Left lobe of liver (tissue), 2 donors: Measurements from ENCODE around the gene CCDC6. TPM values are rescaled to one million over a fixed set of nuclear protein-coding genes. Genes with fewer than 3 reads are reported as not detected.
"Not testable (repeated sequence)": the region's sequence is repeated elsewhere in the genome, so short reads cannot be mapped to it uniquely, and the experiment has no call there.

Source experiments
- ATAC-seq: fragments of 200-7000 bp; cut with Tn5 transposase; one replicate; pipeline ENCODE4 v1.9.1; 2020; ENCODE audit warnings: mild to moderate bottlenecking, moderate library complexity
- DNase-seq: peaks from one replicate; pipeline ENCODE4 v3.0.0-alpha.2; 2020; ENCODE audit warnings: low spot score
- total RNA-seq: library from RNA; stranded (reverse); gene quantifications from one replicate; pipeline ENCODE4 v1.2.1, GENCODE V29; 2021
- donor health status: DM: no; HTN: no; CAD: no; lungs with moderate emphysema.
- donor health status: DM: no; HTN: yes; CAD: no.

Gene CCDC6
- total RNA-seq, 1 donor from 2014 or later = 8.4 TPM

- ATAC-seq = no peak
- no peak for DNase-seq
Measured at GRCh38 chr10:59774451-59774850, 131.9 kb downstream of the CCDC6 start.

DNA sequence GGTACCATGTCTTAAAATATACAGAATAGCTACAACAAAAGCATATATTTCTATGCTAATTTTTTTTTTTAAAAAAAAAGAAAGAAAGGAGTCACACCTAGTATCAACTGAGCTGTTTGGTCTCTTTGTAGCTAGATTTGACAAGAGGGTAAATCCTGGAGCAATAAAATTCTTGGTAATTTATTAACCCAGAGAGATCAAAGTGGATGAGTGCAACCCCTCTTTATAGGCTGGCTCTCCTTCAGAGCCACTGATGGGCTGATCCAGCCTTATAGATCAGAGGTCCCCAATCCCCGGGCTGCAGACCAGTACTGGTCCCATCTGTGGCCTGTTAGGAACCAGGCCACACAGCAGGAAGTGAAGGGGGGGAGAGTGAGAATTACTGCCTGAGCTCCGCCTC lies 133.3 kb downstream of the CCDC6 start:
- ATAC-seq (no peak), DNase-seq (no peak)

DNA sequence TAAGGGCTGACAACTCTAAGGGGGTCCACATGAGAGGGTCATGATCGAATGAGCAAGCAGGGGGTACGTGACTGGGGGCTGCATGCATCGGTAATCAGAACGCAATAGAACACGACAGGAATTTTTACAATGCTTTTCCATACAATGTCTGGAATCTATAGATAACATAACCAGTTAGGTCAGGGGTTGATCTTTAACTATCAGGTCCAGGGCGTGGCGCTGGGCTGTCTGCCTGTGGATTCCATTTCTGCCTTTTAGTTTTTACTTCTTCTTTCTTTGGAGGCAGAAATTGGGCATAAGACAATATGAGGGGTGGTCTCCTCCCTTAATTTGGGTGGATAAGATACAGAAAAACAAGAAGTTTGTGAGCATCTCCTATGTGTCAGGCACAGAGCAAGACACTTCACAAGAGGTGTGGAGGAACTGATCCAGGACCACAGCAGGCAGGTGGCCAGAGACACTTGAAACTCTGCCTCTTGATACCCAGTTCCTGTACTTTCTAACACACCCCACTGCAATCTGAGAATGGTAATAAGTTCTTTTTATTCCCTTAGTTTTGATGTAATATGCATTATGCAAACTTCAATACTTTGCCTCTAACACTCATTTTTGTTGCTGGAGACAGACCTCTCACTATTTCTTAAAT lies 135.1 kb downstream of the CCDC6 start:
- ATAC-seq (no peak), DNase-seq (no peak)

DNA sequence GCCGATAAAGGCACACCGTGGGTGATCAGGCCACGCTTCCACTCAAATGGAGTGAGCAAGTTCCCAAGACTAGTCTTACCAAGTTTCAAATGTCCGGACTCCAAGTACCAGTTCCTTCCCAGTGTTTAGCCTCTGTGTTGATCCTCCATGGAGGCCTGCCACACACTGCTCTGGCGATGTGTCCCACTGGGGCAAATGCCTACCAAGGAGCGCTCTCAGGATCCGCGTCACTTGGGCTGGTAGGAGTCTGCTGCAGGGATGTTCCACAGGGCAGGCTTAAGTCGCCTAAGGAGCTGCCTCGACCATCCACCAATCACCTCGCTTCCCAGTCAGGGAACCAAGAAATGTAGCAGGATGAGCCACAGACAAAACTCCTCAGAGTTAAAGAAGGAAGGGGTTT lies 135.7 kb downstream of the CCDC6 start:
- DNase-seq (no peak), ATAC-seq (no peak)

DNA sequence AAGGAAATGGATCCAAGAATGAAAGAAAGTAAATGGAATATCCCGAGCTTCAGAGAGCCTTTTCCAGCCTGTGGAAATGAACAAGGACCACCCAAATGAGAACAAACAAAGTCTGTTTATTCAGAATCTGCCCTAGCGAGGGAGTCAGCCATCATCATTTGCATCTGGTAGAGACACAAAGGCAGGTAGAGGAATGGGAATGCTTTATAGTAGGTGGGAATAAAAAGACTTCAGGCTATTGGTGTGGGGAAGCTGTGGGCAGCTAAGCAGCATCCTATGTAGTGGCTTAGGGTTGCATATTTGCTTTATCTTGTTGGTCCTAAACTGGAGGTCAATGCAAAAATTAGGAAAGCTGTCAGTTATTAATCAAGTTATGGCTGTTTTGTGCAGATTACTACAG lies 143.9 kb downstream of the CCDC6 start:
- no peak for DNase-seq
- ATAC-seq = no peak

DNA sequence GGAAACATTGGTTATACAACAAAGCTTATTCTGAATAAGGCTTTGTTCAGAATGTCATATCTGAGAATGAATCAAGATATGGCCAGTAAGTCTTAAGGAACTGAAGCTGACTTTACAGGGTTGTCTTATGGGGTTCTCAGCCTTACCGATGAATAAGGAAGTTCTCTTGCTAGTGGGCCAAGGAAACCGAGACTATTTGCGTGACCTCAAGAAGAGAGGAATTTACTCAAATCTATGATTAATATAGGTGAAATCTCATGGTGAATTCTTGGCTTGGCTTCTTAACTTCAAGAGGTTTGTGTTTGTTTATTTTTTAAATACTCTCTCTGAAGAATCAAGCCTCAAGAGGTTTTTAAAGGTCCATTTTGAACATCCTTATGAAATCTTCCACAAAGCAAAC lies 148.4 kb downstream of the CCDC6 start:
- ATAC-seq (no peak), DNase-seq (no peak)

DNA sequence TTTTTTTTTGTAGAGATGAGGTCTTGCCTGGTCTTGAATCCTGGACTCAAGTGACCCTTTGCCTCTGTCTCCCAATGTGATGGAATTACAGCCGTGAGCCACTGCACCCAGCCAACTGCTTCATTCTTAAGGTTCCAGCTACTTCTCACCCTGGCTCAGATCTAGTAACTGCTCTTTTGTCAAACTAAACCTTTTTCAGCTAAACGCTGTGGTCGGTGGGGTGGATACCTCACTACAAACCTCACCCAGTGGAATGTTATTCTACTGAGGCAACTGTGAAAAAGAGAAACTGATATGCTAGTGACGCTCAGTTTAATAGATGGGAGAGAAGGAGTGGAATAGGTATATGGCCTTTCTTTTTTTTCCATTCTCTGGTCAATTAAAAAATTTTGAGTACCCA lies 151.4 kb downstream of the CCDC6 start:
- DNase-seq (no peak), ATAC-seq (no peak)

DNA sequence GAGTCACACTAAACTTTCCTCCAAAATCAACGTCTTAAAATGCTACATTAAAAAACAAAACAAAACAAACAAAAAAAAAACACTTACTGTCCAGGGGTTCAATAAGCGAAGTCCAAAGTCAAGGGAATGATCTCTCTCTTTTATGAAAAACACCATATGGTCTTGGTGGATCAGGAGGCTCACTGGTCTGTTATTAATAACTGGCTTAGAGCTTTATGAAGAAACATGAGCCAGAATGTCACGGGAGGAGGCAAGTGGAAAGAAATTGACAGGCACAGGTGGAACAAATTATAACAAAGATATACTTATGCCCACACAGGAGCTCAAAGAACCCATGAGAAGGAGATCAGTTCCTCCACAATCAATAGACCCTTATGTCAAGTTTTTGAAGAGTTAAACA lies 153.1 kb downstream of the CCDC6 start, which contains the start of gene MRLN:
Gene MRLN, minus strand, starts transcription at position 189 of the 400 bp plus-strand sequence.
- no peak for DNase-seq
- no peak for ATAC-seq

DNA sequence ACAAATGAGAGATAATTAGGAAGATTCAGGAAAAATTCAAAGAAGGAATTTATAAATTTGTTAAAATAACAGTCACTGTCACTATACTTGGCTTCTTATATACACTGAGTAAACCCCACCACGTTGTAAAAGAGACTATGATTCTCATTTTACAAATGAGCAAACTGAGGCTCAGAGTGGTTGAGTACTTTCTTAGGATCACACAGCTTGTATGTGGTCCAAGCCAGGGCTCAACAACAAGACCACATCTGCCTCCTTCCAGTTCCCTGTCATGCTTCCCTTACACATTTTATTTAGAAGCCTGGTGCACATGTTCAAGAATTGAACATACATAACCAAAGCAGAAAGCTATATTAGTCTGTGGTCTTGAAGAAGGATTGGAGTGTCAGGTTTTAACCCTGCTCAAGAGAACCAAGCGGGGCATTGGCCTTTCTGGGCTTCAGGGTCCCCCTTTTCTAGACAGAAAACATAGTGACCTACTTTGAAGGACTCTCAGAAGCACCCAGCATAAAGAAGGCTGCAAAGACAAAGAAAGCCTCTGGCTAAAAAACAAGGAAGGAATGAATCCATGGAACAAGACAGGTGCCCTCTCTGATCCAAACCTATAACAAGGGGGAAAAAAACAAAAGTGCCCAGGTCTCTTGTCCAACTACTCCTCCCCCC lies 153.9 kb downstream of the CCDC6 start:
- no peak for ATAC-seq
- no peak for DNase-seq

- no peak for ATAC-seq
- no peak for DNase-seq
Measured at GRCh38 chr10:59750155-59750945, 156.0 kb downstream of the CCDC6 start.

DNA sequence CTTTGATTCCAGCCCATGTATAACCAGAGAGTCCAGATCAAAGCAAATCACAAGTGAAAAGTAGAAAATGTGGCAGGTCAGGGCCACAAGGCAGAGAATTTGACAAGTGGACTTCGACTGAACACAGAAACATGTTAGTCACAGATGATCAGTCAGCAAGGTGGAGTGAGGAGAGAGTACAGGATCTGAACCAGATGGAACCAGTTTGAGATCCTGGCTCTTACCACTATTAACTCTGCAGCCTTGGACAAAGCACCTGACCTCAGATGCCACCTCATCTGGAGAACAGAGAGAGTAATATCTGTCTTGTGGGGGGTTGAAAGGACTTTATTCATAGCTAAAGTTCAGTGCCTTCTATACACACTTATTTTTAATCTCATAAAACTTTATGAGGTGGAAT lies 157.5 kb downstream of the CCDC6 start:
- DNase-seq (no peak), ATAC-seq (no peak)

DNA sequence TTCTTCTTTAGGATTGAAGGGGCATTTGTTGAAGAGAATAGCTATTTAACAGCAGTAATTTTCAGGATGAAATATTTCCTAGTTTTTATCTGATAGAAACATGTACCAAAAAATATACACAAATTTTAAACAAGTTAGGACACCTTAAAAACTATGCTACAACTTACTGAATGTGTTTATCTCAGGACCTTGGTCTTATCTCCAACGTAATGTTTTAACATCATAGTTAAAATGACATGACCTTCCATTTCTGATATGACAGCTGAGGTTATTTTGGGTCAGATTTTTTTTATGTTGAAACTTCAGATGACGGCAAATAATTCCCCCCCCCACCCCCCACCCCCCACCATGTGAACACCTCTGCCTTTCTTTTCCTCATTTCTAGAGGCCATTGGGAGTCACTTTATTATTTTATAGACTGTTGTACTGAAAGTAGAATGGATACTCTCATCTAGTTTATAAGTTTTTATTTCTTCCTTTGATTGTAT lies 161.1 kb downstream of the CCDC6 start:
- ATAC-seq = no peak
- DNase-seq = no peak

- not testable (repeated sequence) for DNase-seq, ATAC-seq
Measured at GRCh38 chr10:59744762-59745161, 161.6 kb downstream of the CCDC6 start.

DNA sequence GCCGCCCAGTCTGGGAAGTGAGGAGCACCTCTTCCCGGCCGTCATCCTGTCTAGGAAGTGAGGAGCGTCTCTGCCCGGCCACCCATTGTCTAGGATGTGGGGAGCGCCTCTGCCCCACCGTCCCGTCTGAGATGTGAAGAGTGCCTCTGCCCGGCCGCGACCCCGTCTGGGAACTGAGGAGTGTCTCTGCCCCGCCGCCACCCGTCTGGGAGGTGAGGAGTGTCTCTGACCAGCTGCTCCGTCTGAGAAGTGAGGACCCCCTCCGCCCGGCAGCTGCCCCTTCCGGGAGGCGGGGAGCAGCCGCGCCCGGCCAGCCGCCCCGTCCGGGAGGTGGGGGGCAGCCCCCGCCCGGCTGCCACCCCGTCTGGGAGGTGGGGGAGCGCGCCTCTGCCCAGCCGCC lies 162.2 kb downstream of the CCDC6 start:
- ATAC-seq, DNase-seq: not testable (repeated sequence)

- DNase-seq (no peak), ATAC-seq (no peak)
Measured at GRCh38 chr10:59741583-59741982, 164.8 kb downstream of the CCDC6 start.

GRCh38 chr10:59741048-59741447 lies 165.3 kb downstream of the CCDC6 start:
- no peak for DNase-seq

More at GRCh38 chr10:59741048-59741447, 165.3 kb downstream of the CCDC6 start:
- no peak for ATAC-seq

Other genes starting within 250 kb of the CCDC6 start
- gene SLC16A9, start 196.7 kb downstream of the CCDC6 start, total RNA-seq = 0.73 TPM
- not detected for gene MRLN, start 153.1 kb downstream of the CCDC6 start, total RNA-seq